Neural cell (in vitro differentiated cells): Measurements from ENCODE around the gene TMUB1.

Experiments
- CTCF ChIP-seq: fragments of 450-650 bp; IDR thresholded peaks from 2 replicates; pipeline ENCODE4 v1.5.1; 2014; ENCODE audit warnings: antibody characterized with exemption, mild to moderate bottlenecking, moderate library complexity; ENCODE audit not compliant: poor library complexity, severe bottlenecking
- EP300 ChIP-seq: fragments of 450-650 bp; conservative IDR thresholded peaks from 2 replicates; pipeline ENCODE4 v1.6.1; 2014; ENCODE audit warnings: antibody characterized with exemption, mild to moderate bottlenecking, moderate library complexity; ENCODE audit not compliant: poor library complexity, severe bottlenecking
- EZH2 ChIP-seq: fragments of 200-600, 300-800 bp; shearing (Covaris generic), sonication (generic); IDR thresholded peaks from 2 replicates; pipeline ENCODE4 v1.6.1; 2014; ENCODE audit warnings: antibody characterized with exemption, low read length, borderline replicate concordance, mild to moderate bottlenecking; ENCODE audit not compliant: insufficient read depth, poor library complexity, severe bottlenecking
- MXI1 ChIP-seq: fragments of 450-650 bp; conservative IDR thresholded peaks from 2 replicates; pipeline ENCODE4 v1.6.1; 2014; ENCODE audit warnings: antibody characterized with exemption, mild to moderate bottlenecking; ENCODE audit not compliant: poor library complexity, severe bottlenecking
- POLR2AphosphoS5 ChIP-seq: IDR thresholded peaks from 2 replicates; pipeline ENCODE4 v1.6.1; 2012
- RAD21 ChIP-seq: fragments of 450-650 bp; conservative IDR thresholded peaks from 2 replicates; pipeline ENCODE4 v1.6.1; 2014; ENCODE audit warnings: antibody characterized with exemption, mild to moderate bottlenecking, moderate library complexity
- REST ChIP-seq: IDR thresholded peaks from 2 replicates; pipeline ENCODE4 v1.6.1; 2012; ENCODE audit warnings: borderline replicate concordance
- SMC3 ChIP-seq: fragments of 450-650 bp; conservative IDR thresholded peaks from 2 replicates; pipeline ENCODE4 v1.6.1; 2014; ENCODE audit warnings: antibody characterized with exemption, mild to moderate bottlenecking, moderate library complexity; ENCODE audit not compliant: poor library complexity
- TAF1 ChIP-seq: IDR thresholded peaks from 2 replicates; pipeline ENCODE4 v1.6.1; 2012; ENCODE audit warnings: low read depth

GRCh38 chr7:151091988-151092387 lies 8.7 kb upstream of the TMUB1 start:
- TF ChIP-seq CTCF (no peak), POLR2AphosphoS5 (no peak), RAD21 (no peak), EP300 (no peak), TAF1 (no peak), EZH2 (no peak), REST (no peak), MXI1 (no peak), SMC3 (no peak)
